HG03135 (cell line): ENCODE data around the gene LY86.
A peak's percentile ranks its signal among the peaks of the same experiment; 100 is the strongest.

Experiments used
- ATAC-seq: cut with Tn5 transposase; IDR thresholded peaks from one replicate; pipeline ENCODE4 v1.9.1; 2021; ENCODE audit warnings: mild to moderate bottlenecking, moderate library complexity; ENCODE audit not compliant: unreplicated experiment

Gene LY86

DNA sequence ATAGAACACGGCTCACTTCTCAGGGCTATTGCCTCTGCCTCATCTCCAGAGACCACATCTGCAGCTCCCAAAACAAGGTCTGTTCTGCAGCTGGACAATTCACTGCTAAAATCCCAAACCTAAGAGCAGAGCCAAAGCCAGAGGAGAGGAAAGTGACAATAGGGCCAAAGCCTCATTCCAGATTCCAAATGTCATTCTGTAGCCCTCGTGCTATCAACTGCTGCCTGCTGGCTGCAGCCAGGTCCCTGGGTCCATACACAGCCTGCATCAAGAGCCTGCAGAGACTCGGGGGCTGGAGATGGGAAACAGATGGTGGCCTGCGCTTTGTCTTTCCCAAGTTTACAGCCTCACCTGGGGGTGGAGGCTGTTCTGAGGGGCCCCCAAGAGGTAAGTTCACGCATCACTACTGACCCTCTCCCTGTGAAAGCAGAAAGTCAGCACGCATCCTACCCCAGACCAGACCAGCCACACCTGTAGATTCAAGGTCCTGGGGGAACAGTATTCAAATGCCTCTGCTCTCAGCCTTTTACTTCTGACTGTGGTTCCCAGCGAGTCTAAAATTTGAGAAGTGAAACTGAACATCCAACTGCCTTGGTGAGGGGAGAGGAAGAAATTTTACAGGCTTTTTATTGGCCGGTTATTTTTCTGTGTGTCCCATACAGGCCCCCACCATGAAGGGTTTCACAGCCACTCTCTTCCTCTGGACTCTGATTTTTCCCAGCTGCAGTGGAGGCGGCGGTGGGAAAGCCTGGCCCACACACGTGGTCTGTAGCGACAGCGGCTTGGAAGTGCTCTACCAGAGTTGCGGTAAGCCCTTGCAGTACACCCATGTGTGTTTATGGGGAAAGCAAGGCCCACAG is at the start of gene LY86:
Gene LY86 (plus strand): TSS at position 657 of the 860 bp plus-strand sequence. CDS start 15 bp downstream, at position 672.
- ATAC-seq = peak; percentile 49

- ATAC-seq = no peak
Measured at GRCh38 chr6:6539036-6539435, 49.5 kb upstream of the LY86 start.

GRCh38 chr6:6542357-6542756 is 46.2 kb upstream of the LY86 start:
- no peak for ATAC-seq

DNA sequence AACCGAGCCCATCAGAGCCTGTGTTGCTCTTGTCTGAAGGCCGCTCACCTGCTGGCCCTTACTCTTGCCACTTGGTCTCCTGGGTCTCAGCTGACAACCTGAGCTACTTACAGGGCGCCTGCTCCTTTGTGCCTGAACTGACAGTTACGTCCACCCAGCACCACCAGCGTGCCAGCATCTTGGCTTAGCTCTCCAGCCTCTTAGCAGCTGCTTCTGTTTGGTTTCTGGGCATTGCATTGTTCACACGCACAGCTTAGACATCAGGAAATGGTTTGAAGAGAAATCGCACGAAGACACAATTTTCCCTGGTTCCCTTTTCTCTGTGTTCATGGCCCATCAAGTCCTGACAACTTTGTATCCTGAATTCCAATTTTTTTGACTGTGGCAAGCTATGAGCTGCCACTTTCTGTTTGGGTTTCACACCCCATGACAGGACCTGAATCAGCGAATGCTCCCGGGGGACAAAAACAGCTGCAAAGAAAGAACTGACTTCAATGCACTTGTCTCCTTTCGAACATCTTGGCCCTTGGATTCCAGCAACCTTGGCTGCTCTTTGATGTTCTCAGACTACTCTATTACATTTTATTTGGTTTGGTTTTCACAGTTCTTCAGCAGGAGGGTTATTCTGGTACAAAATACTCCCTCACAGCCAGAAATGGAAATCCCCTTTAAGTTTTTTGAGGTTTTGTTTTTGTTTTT is 45.2 kb upstream of the LY86 start:
- ATAC-seq = no peak

- ATAC-seq = peak; percentile 6
Measured at GRCh38 chr6:6545616-6546317, 42.8 kb upstream of the LY86 start.

DNA sequence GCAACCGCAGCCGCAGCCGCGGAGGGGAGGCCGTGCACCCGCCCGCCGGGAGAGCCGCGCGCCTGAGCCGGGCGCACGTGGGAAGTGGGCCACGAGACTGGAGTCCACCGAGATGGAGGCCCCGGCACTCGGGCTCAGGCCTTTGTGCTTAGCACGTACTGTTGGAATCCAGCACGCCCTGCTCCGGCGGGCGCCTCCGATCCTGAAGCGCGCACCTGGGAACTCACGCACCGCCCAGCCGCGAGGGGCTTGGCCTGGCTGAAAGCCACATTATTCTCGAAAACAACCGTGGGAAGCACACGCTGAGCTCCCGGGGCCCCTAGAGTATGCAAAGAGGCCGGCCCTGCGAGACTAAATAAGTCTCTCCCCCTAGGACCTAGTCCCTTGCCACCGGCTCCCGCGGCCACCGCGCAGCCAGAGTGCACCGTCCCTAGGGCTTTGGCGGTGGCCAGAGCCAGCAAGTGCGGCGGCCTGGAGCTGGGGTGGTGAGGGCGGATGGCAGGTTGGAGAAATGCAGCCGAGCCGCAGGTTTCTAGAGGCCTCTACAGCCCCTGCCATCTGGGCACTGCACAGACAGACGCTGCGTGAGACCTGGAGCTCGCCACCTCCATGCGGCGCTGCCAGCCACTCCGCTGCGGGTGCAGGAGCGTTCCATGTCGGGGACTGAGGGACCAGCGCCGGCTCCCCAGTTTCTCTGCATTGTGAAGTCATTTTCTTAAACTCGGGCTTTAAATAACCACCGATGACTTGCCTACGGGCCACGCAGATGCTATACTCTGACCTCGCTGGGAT is 42.0 kb upstream of the LY86 start:
- ATAC-seq = peak; percentile 44

GRCh38 chr6:6547110-6547879 is 41.2 kb upstream of the LY86 start:
- peak; percentile 84 for ATAC-seq

GRCh38 chr6:6556161-6556737 is 32.3 kb upstream of the LY86 start:
- ATAC-seq = no peak

- peak; percentile 54 for ATAC-seq
Measured at GRCh38 chr6:6556738-6557503, 31.6 kb upstream of the LY86 start.

DNA sequence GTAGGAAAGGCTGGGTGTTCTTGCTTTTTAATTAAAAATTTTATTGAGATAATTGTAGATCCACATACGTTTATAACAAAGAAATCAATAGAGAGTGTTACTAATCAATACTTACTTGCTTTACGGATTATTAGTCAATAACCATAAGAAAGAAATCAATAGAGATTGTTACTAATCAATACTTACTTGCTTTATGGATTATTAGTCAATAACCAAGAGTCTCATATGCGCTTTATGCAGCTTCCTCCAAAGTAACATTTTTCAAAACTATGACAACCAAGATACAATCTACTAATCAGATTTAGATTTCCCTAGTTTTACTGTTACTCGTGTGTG is 31.0 kb upstream of the LY86 start:
- no peak for ATAC-seq

DNA sequence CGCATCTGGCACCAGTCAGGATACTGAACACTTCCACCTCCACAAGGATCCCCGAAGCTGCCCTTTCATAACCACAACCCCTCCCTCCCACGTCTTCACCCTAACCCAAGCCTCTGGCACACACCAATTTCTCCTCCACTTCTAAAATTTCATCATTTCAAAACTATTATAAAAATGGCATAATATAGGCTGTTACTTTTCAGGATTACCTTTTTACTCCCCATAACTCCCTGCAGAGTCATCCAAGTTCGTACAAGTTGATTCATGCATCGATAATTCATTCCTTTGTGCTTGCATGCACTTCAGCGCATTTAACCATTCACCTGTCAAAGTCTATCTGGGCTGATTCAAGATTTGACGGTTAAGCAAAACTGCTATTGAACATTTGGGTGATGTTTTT is 30.6 kb upstream of the LY86 start:
- ATAC-seq = no peak

DNA sequence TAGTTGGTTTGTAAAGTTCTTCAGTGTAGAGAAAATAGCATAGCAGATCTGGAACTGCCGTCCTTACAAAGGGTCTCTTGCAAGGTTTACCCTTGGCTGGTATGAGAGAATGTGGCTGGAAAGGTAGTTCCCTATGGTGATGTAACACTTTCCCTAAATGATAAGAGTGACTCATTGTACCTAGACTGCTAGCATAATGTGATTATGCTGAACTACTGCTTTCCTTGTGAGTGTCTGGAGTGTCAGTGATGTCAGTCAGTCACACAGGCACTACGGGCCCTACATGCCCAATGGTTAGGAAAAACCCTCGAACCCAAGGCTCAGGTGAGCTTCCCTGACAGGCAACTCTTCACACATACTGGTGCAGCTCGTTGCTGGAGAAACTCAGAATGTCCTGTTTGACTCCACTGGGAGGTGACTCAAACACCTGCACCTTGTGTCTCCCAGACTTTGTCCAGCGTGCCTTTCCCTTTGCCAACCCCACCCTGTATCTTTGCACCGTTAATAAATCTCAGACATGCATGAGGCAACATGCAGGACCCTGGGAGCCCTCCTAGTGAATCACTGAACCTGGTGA is 28.4 kb upstream of the LY86 start:
- ATAC-seq = no peak

DNA sequence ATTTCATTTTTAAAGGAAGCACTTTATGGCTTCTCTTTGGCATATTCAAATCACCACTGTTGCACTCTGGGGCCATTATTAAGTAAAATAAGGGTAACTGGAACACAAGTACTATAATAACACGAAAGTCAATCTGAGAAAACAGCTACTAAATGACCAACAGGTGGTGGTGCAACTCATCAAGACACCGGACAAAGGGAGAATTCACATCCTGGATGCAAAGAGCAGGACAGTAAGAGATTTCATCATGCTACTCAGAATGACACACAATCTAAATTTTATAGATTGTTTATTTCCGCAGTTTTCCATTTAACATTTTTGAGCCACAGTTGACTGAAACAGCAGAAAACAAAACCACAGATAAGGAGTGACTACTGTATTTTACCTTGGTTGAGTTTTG is 27.6 kb upstream of the LY86 start:
- ATAC-seq = no peak

DNA sequence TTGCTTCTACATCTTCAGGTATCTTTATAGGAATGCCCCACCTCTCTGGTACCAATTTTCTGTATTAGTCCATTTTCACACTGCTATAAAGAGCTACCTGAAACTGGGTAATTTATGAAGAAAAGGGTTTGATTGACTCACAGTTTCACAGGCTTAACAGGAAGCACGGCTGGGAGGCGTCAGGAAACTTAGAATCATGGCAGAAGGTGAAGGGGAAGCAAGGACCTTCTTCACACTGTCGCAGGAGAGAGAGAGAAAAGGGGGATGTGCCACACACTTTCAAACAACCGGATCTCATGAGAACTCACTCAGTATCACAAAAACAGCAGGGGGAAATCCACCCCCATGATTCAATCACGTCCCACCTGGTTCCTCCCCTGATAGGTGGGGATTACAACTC is 24.4 kb upstream of the LY86 start:
- no peak for ATAC-seq

- ATAC-seq = no peak
Measured at GRCh38 chr6:6565069-6565468, 23.5 kb upstream of the LY86 start.

GRCh38 chr6:6565488-6565887 is 23.0 kb upstream of the LY86 start:
- ATAC-seq = no peak

- ATAC-seq = no peak
Measured at GRCh38 chr6:6566766-6567165, 21.8 kb upstream of the LY86 start.

DNA sequence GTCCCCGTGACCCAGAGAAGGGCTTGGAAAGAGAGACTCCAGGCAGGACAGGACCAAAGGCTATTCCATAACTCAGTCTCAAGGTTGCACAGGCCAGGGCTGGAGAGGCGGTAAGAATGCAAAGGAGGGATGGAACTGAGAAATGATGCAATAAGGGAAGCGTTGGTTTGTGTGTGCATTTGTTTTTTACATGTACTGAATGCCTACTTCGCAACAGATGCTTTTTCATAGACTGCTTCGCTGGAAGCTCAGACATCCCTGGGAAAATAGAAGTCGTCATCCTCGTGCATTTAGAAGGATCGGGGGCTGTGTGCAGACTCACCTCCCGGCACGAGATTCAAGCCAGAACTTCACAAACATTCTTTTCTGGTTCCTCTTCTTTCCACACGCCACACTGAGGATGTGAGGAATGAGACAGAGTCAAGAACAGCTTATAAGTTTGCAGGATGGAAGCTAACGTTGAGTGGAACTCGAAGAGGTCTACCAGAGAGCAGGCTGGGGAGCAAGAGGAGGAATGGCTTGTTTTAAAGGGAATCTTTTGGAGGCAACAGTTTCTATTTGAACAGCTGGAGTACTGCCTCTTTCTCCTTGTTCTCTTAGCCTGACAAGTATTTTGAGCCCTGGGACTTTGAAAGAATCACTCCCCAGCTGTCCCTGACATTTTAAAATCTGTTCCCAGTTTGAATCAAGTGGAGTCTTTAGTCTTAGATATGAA is 19.3 kb upstream of the LY86 start:
- no peak for ATAC-seq
